SK-N-MC (cell line): ENCODE data around the gene MIEN1.

Experiments used
- EZH2 ChIP-seq: fragments of 200-600 bp; sonication (generic); IDR thresholded peaks from one replicate; pipeline ENCODE4 v1.6.1; 2017; ENCODE audit warnings: antibody characterized with exemption
- POLR2AphosphoS5 ChIP-seq: IDR thresholded peaks from 2 replicates; pipeline ENCODE4 v1.6.1; 2012; ENCODE audit warnings: mild to moderate bottlenecking, low read depth, low read length, borderline replicate concordance

DNA sequence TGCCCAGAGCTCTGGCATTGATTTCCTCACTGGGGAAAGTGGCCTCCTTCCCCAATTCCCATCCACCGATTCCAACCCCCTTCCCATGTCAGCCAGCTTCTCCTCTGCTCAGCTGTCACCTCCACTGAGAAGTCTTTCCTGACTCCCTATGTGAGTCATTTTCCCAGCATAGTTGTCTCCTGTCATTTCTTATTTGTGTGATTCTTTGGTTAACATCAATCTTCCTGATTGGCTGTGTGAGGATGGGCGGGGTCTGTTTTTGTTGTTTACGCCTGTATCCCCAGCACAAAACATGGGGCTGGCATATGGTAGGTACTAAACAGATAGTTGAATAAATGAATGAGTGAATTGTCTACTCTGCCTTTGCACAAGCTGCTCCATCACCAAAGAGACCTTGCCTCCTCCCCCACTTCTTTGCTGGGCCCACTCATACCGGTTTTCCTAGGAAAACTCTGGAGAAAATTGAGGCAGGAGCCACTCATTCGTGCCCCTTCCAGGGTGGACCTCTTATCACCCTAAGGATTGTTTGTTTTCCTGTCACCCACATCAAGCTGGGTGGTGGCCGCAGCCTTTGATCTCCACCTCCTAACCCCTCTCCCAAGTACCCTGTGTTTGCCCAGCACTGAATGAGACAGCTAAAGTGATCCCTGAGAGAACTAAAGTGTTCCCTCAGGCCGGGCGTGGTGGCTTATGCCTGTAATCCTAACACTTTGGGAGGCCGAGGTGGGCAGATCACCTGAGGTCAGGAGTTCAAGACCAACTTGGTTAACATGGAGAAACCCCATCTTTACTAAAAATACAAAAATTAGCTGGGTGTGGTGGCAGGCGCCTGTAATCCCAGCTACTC is 6.2 kb upstream of the MIEN1 start:
- no peak for TF ChIP-seq POLR2AphosphoS5
- no peak for TF ChIP-seq EZH2
